ENCODE results near the gene BCL7C. TPM values are rescaled to one million over a fixed set of nuclear protein-coding genes. Genes with fewer than 3 reads are reported as not detected.

BCL7C gene
- total and polyA plus RNA-seq, 2 of the 8 experiments (the other 6 are each of a cell fraction or from before 2014, with no cell fraction given): 8.6 to 17.2 TPM

DNA sequence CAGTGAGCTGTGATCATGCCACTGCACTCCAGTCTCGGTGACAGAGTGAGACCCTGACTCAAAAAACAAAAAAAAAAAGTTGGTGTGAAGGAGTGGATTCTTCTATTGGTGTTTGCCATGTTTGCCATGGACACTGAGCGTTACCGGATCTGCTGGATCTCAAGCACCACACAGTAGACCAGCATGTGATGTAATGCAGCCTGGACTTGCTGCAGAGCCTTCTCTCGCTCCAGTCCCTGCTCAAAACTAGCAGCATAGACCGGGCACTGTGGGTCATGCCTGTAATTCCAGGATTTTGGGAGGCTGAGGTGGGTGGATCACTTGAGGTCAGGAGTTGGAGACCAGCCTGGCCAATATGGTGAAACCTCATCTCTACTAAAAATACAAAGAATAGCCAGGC lies 50.4 kb downstream of the BCL7C start:
- H3K4me2 ChIP-seq (ENCODE audit: insufficient read depth in 1 of 2, low read depth in 2 of 2, low read length in 2 of 2): no peak overlapping the region
- no peak for DNase-seq (ENCODE audit: low read depth in 1 of 2, low spot score in 2 of 2)
- H4K91ac ChIP-seq (replicated peaks; ENCODE audit: insufficient read length, low read length): no peak overlapping the region
- ChIA-PET POLR2A (ENCODE audit: partially characterized antibody) (interaction anchor here (1.5 to 4.0 kb wide), 2 partner anchors 32 to 58 kb away, joined by 7 to 12 read pairs; no protein-coding TSS in a partner anchor), CTCF (ENCODE audit: partially characterized antibody) (interaction anchor here (1.0 to 5.3 kb wide), 17 partner anchors 8 to 117 kb away, joined by 3 to 72 read pairs (median 19); partner anchors contain the start of gene CTF1)
- FAIRE-seq: no peak
- no peaks in the 10 kb centered on the region for H3K27me3 ChIP-seq (replicated peaks in 1 of 4; ENCODE audit: control insufficient read depth in 3 of 4, extremely low read depth in 1 of 4, insufficient read depth in 3 of 4, low read length in 3 of 4)
- H3K4ac ChIP-seq (replicated peaks; ENCODE audit: insufficient read length, low read depth, low read length): no peak overlapping the region
- no peak overlapping the region for H3K4me3 ChIP-seq (ENCODE audit: extremely low read depth in 1 of 4, insufficient read depth in 2 of 4, low read depth in 3 of 4, low read length in 4 of 4)
- H2BK15ac ChIP-seq (ENCODE audit: low read length): no peak overlapping the region
- H4K20me1 ChIP-seq (replicated peaks in 1 of 2; ENCODE audit: control insufficient read depth in 1 of 2, insufficient read depth in 2 of 2, low read length in 2 of 2): no peaks in the 10 kb centered on the region
- H3K9ac ChIP-seq (replicated peaks in 1 of 4; ENCODE audit: extremely low read depth in 1 of 4, low read depth in 3 of 4, low read length in 3 of 4): no peak overlapping the region
- H3K4me1 ChIP-seq (replicated peaks in 1 of 4; ENCODE audit: control insufficient read depth in 3 of 4, insufficient read depth in 4 of 4, low read length in 3 of 4): no peaks in the 10 kb centered on the region
- H3K56ac ChIP-seq (replicated peaks; ENCODE audit: insufficient read length, low read depth, low read length): no peak overlapping the region
- no peak overlapping the region for H3K23ac ChIP-seq (ENCODE audit: insufficient read length)
- H2BK120ac ChIP-seq (replicated peaks; ENCODE audit: low read depth, low read length): no peak overlapping the region
- no peak overlapping the region for H2AK5ac ChIP-seq (ENCODE audit: low read depth, low read length)
- no peak overlapping the region for H3K18ac ChIP-seq (ENCODE audit: extremely low read depth, low read length)
- no peak overlapping the region for H4K8ac ChIP-seq (ENCODE audit: extremely low read depth, insufficient read depth, low read length)
- H2BK5ac ChIP-seq (ENCODE audit: low read depth, low read length): no peak overlapping the region
- H3K9me3 ChIP-seq (ENCODE audit: insufficient read depth in 2 of 2, low read depth in 1 of 2, low read length in 1 of 2): peaks cover 3 to 5% of the 10 kb centered on the region in 2 experiments; a peak in 3 of 4 replicates
- 81% methylated on average over 4 of the region's 5 CpGs; no CpG with 5 or more reads in 1 of the 2 experiments for WGBS, 2 experiments (ENCODE audit: extremely low coverage in 1 of 2, insufficient coverage in 1 of 2, insufficient read length in 1 of 2, insufficient replicate concordance in 2 of 2, low coverage in 1 of 2, low lambda C conversion rate in 2 of 2, missing lambda C conversion rate in 1 of 2)
- no peaks in the 10 kb centered on the region for H3K79me2 ChIP-seq (ENCODE audit: control insufficient read depth in 1 of 2, insufficient read depth in 2 of 2, low read length in 2 of 2)
- H2AFZ ChIP-seq (ENCODE audit: low read length): no peak overlapping the region
- no peaks in the 10 kb centered on the region for H3K36me3 ChIP-seq (ENCODE audit: control insufficient read depth in 2 of 4, insufficient read depth in 4 of 4, low read length in 3 of 4)
- no peaks in the 10 kb centered on the region for H3K79me1 ChIP-seq (ENCODE audit: low read depth, low read length)
- H2BK20ac ChIP-seq (ENCODE audit: low read length): no peak overlapping the region
- no peak overlapping the region for H2BK12ac ChIP-seq (ENCODE audit: low read depth, low read length)
- H3K14ac ChIP-seq (ENCODE audit: insufficient read length): no peak overlapping the region
- H4K5ac ChIP-seq (ENCODE audit: insufficient read length, low read depth, low read length): no peak overlapping the region
- no peak overlapping the region for H3K27ac ChIP-seq (ENCODE audit: low read depth, low read length)
- H3K23me2 ChIP-seq (ENCODE audit: low read depth, low read length): no peaks in the 10 kb centered on the region
- TF ChIP-seq KDM5A (IDR thresholded peaks at IDR 0.05; ENCODE audit: low read length) (no peak), BACH1 (IDR thresholded peaks at IDR 0.05; ENCODE audit: low read length) (no peak), RBBP5 (IDR thresholded peaks at IDR 0.05; ENCODE audit: borderline replicate concordance, low read depth, low read length) (no peak), CHD1 (IDR thresholded peaks at IDR 0.05; ENCODE audit: low read depth, low read length) (no peak), FOSL1 (IDR thresholded peaks at IDR 0.05; ENCODE audit: insufficient read depth, low read depth, low read length) (no peak), KDM4A (IDR thresholded peaks at IDR 0.05; ENCODE audit: low read depth, low read length, severe bottlenecking) (no peak)
- TF ChIP-seq, protein P1, sequence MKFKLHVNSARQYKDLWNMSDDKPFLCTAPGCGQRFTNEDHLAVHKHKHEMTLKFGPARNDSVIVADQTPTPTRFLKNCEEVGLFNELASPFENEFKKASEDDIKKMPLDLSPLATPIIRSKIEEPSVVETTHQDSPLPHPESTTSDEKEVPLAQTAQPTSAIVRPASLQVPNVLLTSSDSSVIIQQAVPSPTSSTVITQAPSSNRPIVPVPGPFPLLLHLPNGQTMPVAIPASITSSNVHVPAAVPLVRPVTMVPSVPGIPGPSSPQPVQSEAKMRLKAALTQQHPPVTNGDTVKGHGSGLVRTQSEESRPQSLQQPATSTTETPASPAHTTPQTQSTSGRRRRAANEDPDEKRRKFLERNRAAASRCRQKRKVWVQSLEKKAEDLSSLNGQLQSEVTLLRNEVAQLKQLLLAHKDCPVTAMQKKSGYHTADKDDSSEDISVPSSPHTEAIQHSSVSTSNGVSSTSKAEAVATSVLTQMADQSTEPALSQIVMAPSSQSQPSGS (IDR thresholded peaks at IDR 0.05; ENCODE audit: low read length): no peak
